D721Med (cell line): ENCODE measurements around the gene SH3TC2.

Experiments used
- DNase-seq: peaks from one replicate; pipeline ENCODE4 v3.0.0; 2011; ENCODE audit warnings: low spot score; ENCODE audit not compliant: insufficient read length
- FAIRE-seq: peaks from 2 replicates; lab custom pipeline; 2011; peaks lifted over from hg19 to GRCh38; lab: Jason Lieb, UNC
- TF ChIP-seq, protein P1 (sequence below): IDR thresholded peaks from 2 replicates; pipeline ENCODE4 v1.5.1; 2012; ENCODE audit warnings: mild to moderate bottlenecking, control low read depth; ENCODE audit not compliant: insufficient read depth; ENCODE audit errors: missing control alignments

Gene SH3TC2

DNA sequence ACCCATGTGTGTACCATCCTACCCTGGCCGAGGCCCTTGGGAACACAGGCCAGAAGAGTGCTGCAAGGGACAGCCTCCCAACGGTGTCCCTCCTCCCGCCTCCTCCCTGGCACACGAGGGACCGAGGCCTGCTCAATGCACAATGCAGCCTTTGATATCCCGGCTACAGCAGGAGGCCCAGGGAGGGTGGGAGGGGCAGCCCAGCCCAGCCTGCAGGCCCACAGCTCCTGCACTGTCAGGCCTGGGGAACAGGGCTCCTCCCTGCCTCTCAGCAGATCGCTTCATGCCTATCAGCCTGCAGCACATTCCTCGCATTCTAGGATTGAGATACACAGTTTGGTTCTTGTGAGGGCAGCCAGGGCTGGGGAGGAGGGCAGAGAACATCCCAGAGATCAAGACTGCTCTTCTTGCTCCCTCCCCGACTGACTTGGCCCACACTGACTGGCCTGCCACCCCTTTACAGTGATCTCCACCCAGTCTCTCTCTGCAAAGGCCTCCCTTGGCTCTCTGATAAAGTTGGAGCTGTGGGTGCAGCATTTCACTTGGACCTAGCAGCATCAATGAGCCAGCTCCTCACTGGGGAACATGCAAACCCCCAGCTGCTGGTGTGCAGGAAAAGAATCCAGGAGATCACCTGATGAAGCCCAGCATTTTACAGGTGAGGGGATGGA lies at the start of gene SH3TC2:
Gene SH3TC2, minus strand, starts transcription at position 46 of the 671 bp plus-strand sequence. Its CDS starts 40 bp downstream, at position 6.
- TF ChIP-seq, protein P1, sequence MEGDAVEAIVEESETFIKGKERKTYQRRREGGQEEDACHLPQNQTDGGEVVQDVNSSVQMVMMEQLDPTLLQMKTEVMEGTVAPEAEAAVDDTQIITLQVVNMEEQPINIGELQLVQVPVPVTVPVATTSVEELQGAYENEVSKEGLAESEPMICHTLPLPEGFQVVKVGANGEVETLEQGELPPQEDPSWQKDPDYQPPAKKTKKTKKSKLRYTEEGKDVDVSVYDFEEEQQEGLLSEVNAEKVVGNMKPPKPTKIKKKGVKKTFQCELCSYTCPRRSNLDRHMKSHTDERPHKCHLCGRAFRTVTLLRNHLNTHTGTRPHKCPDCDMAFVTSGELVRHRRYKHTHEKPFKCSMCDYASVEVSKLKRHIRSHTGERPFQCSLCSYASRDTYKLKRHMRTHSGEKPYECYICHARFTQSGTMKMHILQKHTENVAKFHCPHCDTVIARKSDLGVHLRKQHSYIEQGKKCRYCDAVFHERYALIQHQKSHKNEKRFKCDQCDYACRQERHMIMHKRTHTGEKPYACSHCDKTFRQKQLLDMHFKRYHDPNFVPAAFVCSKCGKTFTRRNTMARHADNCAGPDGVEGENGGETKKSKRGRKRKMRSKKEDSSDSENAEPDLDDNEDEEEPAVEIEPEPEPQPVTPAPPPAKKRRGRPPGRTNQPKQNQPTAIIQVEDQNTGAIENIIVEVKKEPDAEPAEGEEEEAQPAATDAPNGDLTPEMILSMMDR = no peak
- FAIRE-seq = no peak
- no peak for DNase-seq

DNA sequence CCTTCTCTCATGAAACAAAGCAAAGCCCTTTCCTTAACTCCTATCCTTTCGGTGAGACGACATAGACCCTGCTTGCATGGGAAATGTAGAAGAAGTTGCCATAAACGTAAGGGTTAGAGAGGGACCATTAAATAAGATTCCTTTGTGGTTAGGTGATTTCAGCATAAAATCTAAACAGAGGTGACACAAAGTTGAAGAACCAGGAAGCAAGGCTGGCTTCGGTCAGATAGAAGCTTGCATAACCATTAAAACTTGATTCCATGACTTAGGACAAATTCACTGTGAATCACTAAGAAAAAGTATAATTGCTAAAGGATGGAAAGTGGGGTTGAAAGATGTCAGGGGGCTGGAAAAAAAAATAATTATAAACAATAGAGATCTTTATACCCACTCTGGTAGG lies 47.5 kb upstream of the SH3TC2 start:
- TF ChIP-seq, protein P1 = no peak
- DNase-seq (no peak), FAIRE-seq (no peak)

DNA sequence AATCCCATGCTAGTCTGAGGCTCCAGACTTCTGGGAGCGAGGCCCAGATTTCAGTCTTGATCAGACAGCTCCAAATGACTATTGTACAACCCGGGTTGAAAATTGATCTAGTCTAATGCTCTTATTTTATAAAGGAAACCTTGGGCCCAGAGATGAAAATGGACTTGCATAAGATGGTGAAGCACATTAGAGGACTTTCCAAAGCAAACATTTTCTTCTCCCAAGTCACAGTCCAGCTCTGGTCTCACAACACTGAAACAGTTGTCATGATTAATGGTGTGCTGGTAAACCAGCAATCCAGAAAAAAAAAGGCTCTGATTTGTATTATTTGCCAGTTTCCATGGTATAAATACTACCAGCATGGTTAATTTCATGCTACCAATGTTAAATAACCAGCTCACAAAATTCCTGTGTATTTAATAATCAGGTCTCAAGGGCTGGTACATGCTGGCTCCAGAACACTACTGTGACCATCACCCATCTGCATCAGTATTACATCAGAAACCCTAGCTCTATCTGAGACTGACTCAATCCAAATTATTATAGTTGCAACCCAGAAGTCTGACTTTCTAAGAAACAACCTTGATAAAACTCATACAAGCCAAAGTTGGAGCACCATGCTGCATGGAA lies 45.9 kb upstream of the SH3TC2 start:
- DNase-seq (no peak), FAIRE-seq (no peak)
- TF ChIP-seq, protein P1 = no peak

DNA sequence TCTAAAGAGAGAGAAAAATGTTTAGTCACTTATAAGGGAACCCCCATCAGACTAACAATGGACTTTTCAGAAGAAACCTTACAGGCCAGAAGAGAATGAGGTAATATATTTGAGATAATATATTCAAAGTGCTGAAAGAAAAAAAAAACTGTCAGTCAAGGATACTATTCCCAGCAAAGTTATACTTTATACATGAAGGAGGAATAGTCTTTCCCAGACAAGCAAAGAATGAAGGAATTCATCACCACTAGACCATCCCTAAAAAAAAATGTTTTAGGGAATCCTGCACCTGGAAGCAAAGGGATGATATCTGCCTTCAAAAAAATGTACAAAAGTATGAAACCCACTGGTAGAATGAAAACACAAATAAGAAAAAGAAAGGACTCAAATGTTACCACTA lies 37.5 kb upstream of the SH3TC2 start:
- TF ChIP-seq, protein P1 = no peak
- FAIRE-seq (no peak), DNase-seq (no peak)

DNA sequence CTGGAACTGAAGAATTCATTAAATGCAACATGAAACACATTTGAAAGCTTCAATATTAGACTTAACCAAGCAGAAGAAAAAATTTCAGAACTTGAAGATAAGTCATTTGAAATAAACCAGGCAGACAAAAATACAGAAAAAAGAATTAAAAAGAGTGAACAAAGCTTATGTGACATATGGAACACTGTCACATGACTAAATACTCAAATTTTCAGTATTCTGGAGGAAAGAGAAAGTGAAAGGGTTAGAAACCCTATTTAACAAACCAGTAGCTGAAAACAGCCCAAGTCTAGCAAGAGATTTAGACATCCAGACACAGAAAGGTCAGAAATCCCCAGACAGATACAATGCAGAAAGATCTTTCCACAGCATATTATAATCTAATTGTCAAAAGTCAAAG lies 37.1 kb upstream of the SH3TC2 start:
- no peak for DNase-seq
- no peak for FAIRE-seq
- TF ChIP-seq, protein P1 = no peak

DNA sequence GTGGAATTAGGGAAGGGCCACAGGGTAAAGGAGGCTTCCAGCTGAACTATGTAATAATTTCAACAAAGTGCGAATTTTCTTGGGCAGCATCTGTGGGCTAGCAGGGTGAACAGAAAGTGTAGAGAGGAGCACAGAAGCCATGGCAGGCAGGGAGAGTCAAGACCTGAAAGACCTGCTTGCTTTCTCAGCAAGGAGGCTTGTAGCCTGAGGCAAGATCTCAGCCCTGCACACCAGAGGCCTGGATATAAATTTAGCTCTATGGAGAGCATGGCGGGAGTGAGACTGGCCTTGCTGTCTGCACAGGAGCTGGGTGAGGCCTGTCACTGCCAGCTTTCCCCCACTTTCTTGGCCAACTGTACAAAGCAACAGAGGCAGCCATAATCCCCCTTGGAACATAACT lies 32.1 kb upstream of the SH3TC2 start:
- FAIRE-seq (no peak), DNase-seq (no peak)
- TF ChIP-seq, protein P1 = no peak

DNA sequence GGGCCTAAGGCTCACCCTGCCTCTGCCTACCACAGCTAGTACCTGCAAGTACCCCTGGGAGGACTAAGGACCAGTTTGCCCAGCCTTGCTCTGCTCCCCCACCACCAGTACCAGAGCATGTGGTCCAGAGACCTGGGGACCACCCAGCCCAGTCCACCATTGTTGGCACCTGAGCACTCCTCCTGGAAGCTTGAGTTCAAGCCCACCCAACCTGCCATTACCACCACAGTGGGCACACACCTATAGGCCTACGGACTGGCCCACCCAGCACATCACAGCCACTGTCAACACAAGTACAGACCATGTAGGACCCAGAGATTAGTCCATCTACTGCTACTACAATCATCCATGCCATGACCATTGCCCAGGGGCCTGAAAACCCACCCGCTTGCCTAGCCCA lies 30.8 kb upstream of the SH3TC2 start:
- FAIRE-seq = no peak
- TF ChIP-seq, protein P1 = no peak
- no peak for DNase-seq
